Spinal cord (tissue), 10 donors: Measurements from ENCODE around the gene VANGL1. TPM values are rescaled to one million over a fixed set of nuclear protein-coding genes. Genes with fewer than 3 reads are reported as not detected.

Source experiments
- DNase-seq, 6 donors: peaks; one replicate each; pipeline versions ENCODE4 v3.0.0 to v3.0.0-alpha.2; 2013 to 2015; ENCODE audit warnings: low spot score in 6 of 6, low read depth in 4 of 6
- H3K27ac ChIP-seq: one replicate; pipeline ENCODE4 v1.5.1; 2013; ENCODE audit warnings: low read depth, low read length, control low read depth
- H3K27me3 ChIP-seq: one replicate; pipeline ENCODE4 v1.6.1; 2013; ENCODE audit warnings: low read length; ENCODE audit not compliant: control insufficient read depth, insufficient read depth
- H3K36me3 ChIP-seq: one replicate; pipeline ENCODE4 v1.6.1; 2013; ENCODE audit warnings: low read length; ENCODE audit not compliant: control insufficient read depth, insufficient read depth
- H3K4me1 ChIP-seq: one replicate; pipeline ENCODE4 v1.6.1; 2013; ENCODE audit warnings: low read length; ENCODE audit not compliant: control insufficient read depth, insufficient read depth
- H3K4me3 ChIP-seq: one replicate; pipeline ENCODE4 v1.5.1; 2013; ENCODE audit warnings: low read depth, low read length, control low read depth
- H3K9me3 ChIP-seq: one replicate; pipeline ENCODE4 v1.6.1; 2013; ENCODE audit warnings: low read length; ENCODE audit not compliant: control insufficient read depth, insufficient read depth
- WGBS: methylation state at CpG from one replicate; pipeline ENCODE4 v1.1.5; 2013; ENCODE audit warnings: missing lambda C conversion rate; ENCODE audit not compliant: insufficient coverage; 5-methylcytosine and 5-hydroxymethylcytosine counted together
- polyA plus RNA-seq, 2 donors: library from polyadenylated mRNA; unstranded; fragments of 120-200 nt; gene quantifications; one replicate each; pipeline ENCODE4 v1.2.1, GENCODE V29; 2013; ENCODE audit not compliant: insufficient read length in 2 of 2
- total RNA-seq, 2 donors: library from RNA; depleted of rRNA in 1 of 2; stranded (reverse); fragments of 120-200 nt in 1 of 2; fragments of >200 nt in 1 of 2; gene quantifications; one replicate each; pipeline versions ENCODE4 v1.2.3 to v1.2.4, GENCODE V29; 2013 to 2014
- donor health status: healthy.

The VANGL1 gene
- total and polyA plus RNA-seq, 4 donors: 8.0 to 10.2 (median 8.4) TPM

DNA sequence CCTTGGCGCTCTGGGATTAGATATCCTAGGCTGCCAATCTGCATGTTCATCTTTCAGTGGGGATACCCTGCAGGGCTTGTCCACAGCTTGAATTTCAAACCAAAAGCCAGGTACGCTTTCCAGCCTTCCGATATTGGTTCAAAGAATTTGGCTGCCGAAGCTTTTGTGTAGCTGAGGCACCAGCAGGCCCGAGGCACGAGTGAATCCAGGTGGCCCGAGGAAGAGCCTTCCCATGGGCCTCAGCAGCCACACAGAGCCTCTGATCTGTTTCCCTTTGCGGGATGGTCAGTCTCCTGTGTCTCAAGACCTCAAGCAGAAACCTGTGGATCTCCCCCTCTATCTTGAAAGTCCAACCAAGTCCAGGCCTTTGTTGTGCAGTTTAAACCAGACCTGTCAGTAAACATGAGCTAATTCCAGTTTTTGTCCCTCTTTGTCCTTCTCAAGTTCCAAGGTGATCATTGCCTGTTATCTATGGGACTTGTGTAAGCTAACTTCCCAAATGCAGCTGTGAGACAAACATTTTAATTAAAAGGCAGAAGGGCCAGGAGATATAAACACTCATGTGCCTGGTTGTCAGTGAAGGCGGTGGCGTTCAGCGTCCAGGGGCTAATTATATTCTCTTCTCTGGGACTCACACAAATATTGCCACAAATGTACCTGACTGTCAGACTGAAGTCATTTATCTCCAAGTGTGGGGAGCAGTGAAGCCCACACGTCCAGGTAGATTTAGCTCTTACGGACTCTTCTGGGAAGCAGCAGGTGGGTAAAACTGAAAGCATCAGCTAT lies 30.6 kb downstream of the VANGL1 start:
- Histone ChIP-seq H3K36me3 (peaks cover 9% of the 10 kb centered on the region), H3K27me3 (no peaks in the 10 kb centered on the region), H3K27ac (no peak overlapping the region), H3K4me3 (no peak overlapping the region), H3K9me3 (no peaks in the 10 kb centered on the region), H3K4me1 (peaks cover 21% of the 10 kb centered on the region)
- WGBS: 88% methylated on average over 11 of the region's 13 CpGs
- DNase-seq: no peak

GRCh38 chr1:115676498-115677181 lies 34.9 kb downstream of the VANGL1 start:
- no peaks in the 10 kb centered on the region for H3K9me3 ChIP-seq
- peak in 1 of 6 donors; percentile 22 for DNase-seq
- 60% methylated on average over 6 of the region's 7 CpGs for WGBS
- H3K27ac ChIP-seq: no peak overlapping the region
- no peaks in the 10 kb centered on the region for H3K27me3 ChIP-seq
- H3K4me1 ChIP-seq: peaks cover 14% of the 10 kb centered on the region
- H3K36me3 ChIP-seq: peaks cover 8% of the 10 kb centered on the region
- H3K4me3 ChIP-seq: no peak overlapping the region

DNA sequence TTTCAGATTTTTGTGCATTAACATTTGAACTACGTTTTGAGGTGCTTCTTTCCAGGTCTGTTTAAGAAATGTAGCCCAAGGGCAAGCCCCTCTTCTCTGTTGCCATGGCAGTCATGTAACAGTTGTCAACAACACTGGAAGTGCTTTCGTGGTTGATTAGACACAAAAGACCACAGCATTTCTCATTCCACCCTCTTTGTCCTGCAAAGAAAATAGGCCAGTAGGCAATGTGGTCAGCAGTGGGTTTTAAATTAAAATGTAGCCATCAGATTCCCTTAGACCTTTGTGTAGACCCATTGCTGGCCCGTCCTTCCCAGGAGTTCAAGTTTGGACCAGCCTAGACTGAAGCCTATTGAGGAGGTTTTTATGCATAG lies 35.4 kb downstream of the VANGL1 start:
- Histone ChIP-seq H3K4me3 (no peak overlapping the region), H3K36me3 (peaks cover 8% of the 10 kb centered on the region), H3K27ac (no peak overlapping the region), H3K27me3 (no peaks in the 10 kb centered on the region), H3K9me3 (no peaks in the 10 kb centered on the region), H3K4me1 (peaks cover 12% of the 10 kb centered on the region)
- DNase-seq: peak in 3 of 6 donors; percentile 31 to 80 (median 69)
- 27% methylated on average over 2 of the region's 3 CpGs for WGBS

GRCh38 chr1:115677565-115677964 lies 35.8 kb downstream of the VANGL1 start:
- Histone ChIP-seq H3K4me3 (no peak overlapping the region), H3K27ac (no peak overlapping the region), H3K4me1 (peaks cover 12% of the 10 kb centered on the region), H3K27me3 (no peaks in the 10 kb centered on the region), H3K9me3 (no peaks in the 10 kb centered on the region), H3K36me3 (peaks cover 8% of the 10 kb centered on the region)
- peak in 1 of 6 donors; percentile 20 for DNase-seq
- WGBS: 40% methylated on average over 1 of the region's 1 CpG

GRCh38 chr1:115678141-115678540 lies 36.4 kb downstream of the VANGL1 start:
- 87% methylated on average over 4 of the region's 5 CpGs for WGBS
- Histone ChIP-seq H3K27me3 (no peaks in the 10 kb centered on the region), H3K4me3 (no peak overlapping the region), H3K27ac (no peak overlapping the region), H3K36me3 (peaks cover 11% of the 10 kb centered on the region), H3K4me1 (peaks cover 12% of the 10 kb centered on the region), H3K9me3 (no peaks in the 10 kb centered on the region)
- DNase-seq: no peak

DNA sequence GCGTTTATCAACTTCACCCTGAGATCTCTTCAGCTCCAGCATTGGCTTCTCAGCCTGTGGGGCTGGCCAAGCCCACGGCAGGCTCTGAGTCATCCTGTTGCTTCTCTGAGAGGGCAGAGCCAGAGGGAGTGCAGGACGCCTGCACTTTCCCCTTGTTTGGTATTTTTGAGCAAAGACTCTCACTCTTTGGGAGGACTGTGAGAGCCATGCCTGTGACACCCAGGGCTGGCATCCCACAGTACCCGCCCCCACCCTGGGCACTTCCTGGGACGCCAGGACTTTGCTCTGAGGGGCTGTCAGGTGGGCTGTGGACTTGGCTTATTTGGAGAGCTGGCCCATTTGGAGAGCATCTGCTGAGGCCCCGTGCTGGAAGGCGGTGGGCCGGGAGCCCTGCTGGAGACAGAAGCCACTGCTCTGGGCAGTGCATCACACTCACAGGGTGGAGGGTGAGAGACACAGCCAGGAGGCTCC lies 37.4 kb downstream of the VANGL1 start:
- Histone ChIP-seq H3K9me3 (no peaks in the 10 kb centered on the region), H3K36me3 (peaks cover 16% of the 10 kb centered on the region), H3K4me3 (no peak overlapping the region), H3K27me3 (no peaks in the 10 kb centered on the region), H3K4me1 (peaks cover 12% of the 10 kb centered on the region), H3K27ac (no peak overlapping the region)
- 72% methylated on average over 8 of the region's 8 CpGs for WGBS
- no peak for DNase-seq

- Histone ChIP-seq H3K9me3 (no peaks in the 10 kb centered on the region), H3K4me3 (no peak overlapping the region), H3K27me3 (no peaks in the 10 kb centered on the region), H3K36me3 (peaks cover 27% of the 10 kb centered on the region), H3K27ac (no peak overlapping the region), H3K4me1 (peaks cover 12% of the 10 kb centered on the region)
- no peak for DNase-seq
- 100% methylated on average over 4 of the region's 5 CpGs for WGBS
Observed at GRCh38 chr1:115680730-115681111, 39.0 kb downstream of the VANGL1 start.

DNA sequence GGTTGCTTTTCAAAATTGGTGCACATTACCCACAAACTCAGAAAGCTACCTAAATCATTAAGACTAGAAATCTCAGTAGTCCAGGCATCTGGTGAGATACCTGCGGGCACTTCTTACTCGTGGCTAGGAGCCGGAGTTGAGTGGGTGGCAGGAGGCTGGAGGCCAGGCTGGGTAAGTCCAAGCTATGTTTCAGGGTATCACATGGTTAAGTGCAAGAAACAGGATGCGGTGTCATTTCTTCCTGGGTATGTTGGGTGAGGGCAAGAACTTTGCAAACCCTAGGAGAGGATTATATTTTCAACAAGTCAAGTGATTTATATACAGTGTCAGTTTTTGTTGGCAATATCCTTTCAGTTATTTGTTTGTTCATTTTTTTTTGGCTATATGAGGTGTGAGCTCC lies 41.0 kb downstream of the VANGL1 start:
- no peak overlapping the region for H3K4me3 ChIP-seq
- DNase-seq: no peak
- H3K27me3 ChIP-seq: no peaks in the 10 kb centered on the region
- WGBS: 100% methylated on average over 3 of the region's 4 CpGs
- H3K36me3 ChIP-seq: peaks cover 27% of the 10 kb centered on the region
- H3K4me1 ChIP-seq: peaks cover 6% of the 10 kb centered on the region
- H3K9me3 ChIP-seq: no peaks in the 10 kb centered on the region
- no peak overlapping the region for H3K27ac ChIP-seq

- H3K9me3 ChIP-seq: no peaks in the 10 kb centered on the region
- no peak overlapping the region for H3K27ac ChIP-seq
- peaks cover 22% of the 10 kb centered on the region for H3K36me3 ChIP-seq
- WGBS: 91% methylated on average over 7 of the region's 14 CpGs
- no peak overlapping the region for H3K4me3 ChIP-seq
- H3K4me1 ChIP-seq: no peaks in the 10 kb centered on the region
- no peak for DNase-seq
- no peaks in the 10 kb centered on the region for H3K27me3 ChIP-seq
Observed at GRCh38 chr1:115685029-115685705, 43.4 kb downstream of the VANGL1 start.
